ENCODE results near the gene JCHAIN.
"Not testable (repeated sequence)": the region's sequence is repeated elsewhere in the genome, so short reads cannot be mapped to it uniquely, and the experiment has no call there.

GRCh38 chr4:70661309-70661922 is 4.9 kb downstream of the JCHAIN start:
- TF ChIP-seq EZH2phosphoT487 (IDR thresholded peaks at IDR 0.05; ENCODE audit: insufficient read depth, low read depth); EZH2 (IDR thresholded peaks at IDR 0.05; ENCODE audit: insufficient read depth, poor library complexity, severe bottlenecking): not testable (repeated sequence)
